HEK293 (cell line): Measurements from ENCODE around the gene ENTREP1.

Source experiments
- CTCF ChIA-PET: fragments of 350-600 bp; formaldehyde crosslinking; extraction: SDS; loops from one replicate; lab custom pipeline; 2021; ENCODE audit warnings: antibody characterized with exemption; lab: Yijun Ruan, JAX
- POLR2A ChIA-PET: fragments of 300-600 bp; formaldehyde crosslinking; extraction: SDS; loops from one replicate; lab custom pipeline; 2020; ENCODE audit warnings: antibody characterized with exemption, inconsistent platforms; lab: Yijun Ruan, JAX
- H3K27ac ChIP-seq: fragments of 200-500 bp; sonication (Bioruptor generic); 2 replicates; pipeline ENCODE4 v1.5.1; 2014; ENCODE audit warnings: low read depth, low read length, control low read depth, inconsistent platforms; ENCODE audit errors: extremely low read depth
- H3K36me3 ChIP-seq, 2 experiments: fragments of 200-500 bp in 1 of 2; sonication (Bioruptor generic) in 1 of 2; 1 replicate in 1 of 2; 2 replicates in 1 of 2; pipeline ENCODE4 v1.5.1; 2014 to 2017; ENCODE audit warnings: inconsistent platforms in 2 of 2, low read length in 2 of 2; ENCODE audit not compliant: control insufficient read depth in 2 of 2, insufficient read depth in 1 of 2
- H3K4me1 ChIP-seq: fragments of 200-500 bp; sonication (Bioruptor generic); 2 replicates; pipeline ENCODE4 v1.5.1; 2014; ENCODE audit warnings: mild to moderate bottlenecking, low read length, inconsistent platforms; ENCODE audit not compliant: control insufficient read depth, insufficient read depth
- H3K4me3 ChIP-seq: 2 replicates; pipeline ENCODE4 v1.5.1; 2011; ENCODE audit warnings: low read depth, mild to moderate bottlenecking, control low read depth, low read length, moderate library complexity
- H3K9me3 ChIP-seq: fragments of 200-500 bp; sonication (Bioruptor generic); 2 replicates; pipeline ENCODE4 v1.5.1; 2014; ENCODE audit warnings: low read depth, low read length, inconsistent platforms; ENCODE audit not compliant: control insufficient read depth, insufficient read depth
- FEZF1 ChIP-seq: fragments of 450-650 bp; formaldehyde crosslinking; IDR thresholded peaks from 2 replicates; pipeline ENCODE4 v1.5.1; 2016; ENCODE audit warnings: missing biosample characterization, missing genetic modification characterization
- GLIS1 ChIP-seq: fragments of 450-650 bp; formaldehyde crosslinking; IDR thresholded peaks from 2 replicates; pipeline ENCODE4 v1.5.1; 2016; ENCODE audit warnings: missing biosample characterization, missing genetic modification characterization
- KLF7 ChIP-seq: fragments of 450-650 bp; formaldehyde crosslinking; IDR thresholded peaks from 2 replicates; pipeline ENCODE4 v1.5.1; 2016; ENCODE audit warnings: missing biosample characterization, missing genetic modification characterization, borderline replicate concordance
- ZBTB20 ChIP-seq: fragments of 450-650 bp; formaldehyde crosslinking; IDR thresholded peaks from 2 replicates; pipeline ENCODE4 v1.5.1; 2016; ENCODE audit warnings: missing biosample characterization, missing genetic modification characterization
- ZFP3 ChIP-seq: fragments of 450-650 bp; formaldehyde crosslinking; IDR thresholded peaks from 2 replicates; pipeline ENCODE4 v1.5.1; 2016; ENCODE audit warnings: low read depth, missing biosample characterization, missing genetic modification characterization
- ZFP41 ChIP-seq: fragments of 450-650 bp; formaldehyde crosslinking; IDR thresholded peaks from 2 replicates; pipeline ENCODE4 v1.5.1; 2016; ENCODE audit warnings: missing biosample characterization, missing genetic modification characterization, borderline replicate concordance
- ZNF274 ChIP-seq, 2 experiments: fragments of 200-500 bp in 1 of 2; fragments of 450-650 bp in 1 of 2; sonication (Bioruptor generic) in 1 of 2; formaldehyde crosslinking in 1 of 2; IDR thresholded peaks; 2 replicates each; pipeline versions ENCODE4 v1.5.1 to v1.6.1; 2014 to 2016; ENCODE audit warnings: borderline replicate concordance in 1 of 2, inconsistent platforms in 1 of 2, low read length in 1 of 2, missing biosample characterization in 1 of 2, missing genetic modification characterization in 1 of 2
- ZNF280D ChIP-seq: fragments of 450-650 bp; formaldehyde crosslinking; IDR thresholded peaks from 2 replicates; pipeline ENCODE4 v1.5.1; 2016; ENCODE audit warnings: missing biosample characterization, missing genetic modification characterization
- ZNF302 ChIP-seq: fragments of 450-650 bp; formaldehyde crosslinking; IDR thresholded peaks from 2 replicates; pipeline ENCODE4 v1.5.1; 2016; ENCODE audit warnings: missing biosample characterization, missing genetic modification characterization, low read depth
- ZNF426 ChIP-seq: fragments of 450-650 bp; formaldehyde crosslinking; IDR thresholded peaks from 2 replicates; pipeline ENCODE4 v1.5.1; 2017; ENCODE audit warnings: missing biosample characterization, missing genetic modification characterization, mild to moderate bottlenecking, inconsistent platforms, moderate library complexity
- ZNF514 ChIP-seq: fragments of 450-650 bp; formaldehyde crosslinking; IDR thresholded peaks from 2 replicates; pipeline ENCODE4 v1.5.1; 2016; ENCODE audit warnings: missing biosample characterization, missing genetic modification characterization
- ZNF580 ChIP-seq: fragments of 450-650 bp; formaldehyde crosslinking; IDR thresholded peaks from 2 replicates; pipeline ENCODE4 v1.5.1; 2016; ENCODE audit warnings: missing biosample characterization, missing genetic modification characterization
- ZNF621 ChIP-seq: fragments of 450-650 bp; formaldehyde crosslinking; IDR thresholded peaks from 2 replicates; pipeline ENCODE4 v1.5.1; 2017; ENCODE audit warnings: missing biosample characterization, missing genetic modification characterization
- ZNF639 ChIP-seq: fragments of 450-650 bp; formaldehyde crosslinking; IDR thresholded peaks from 2 replicates; pipeline ENCODE4 v1.5.1; 2016; ENCODE audit warnings: missing biosample characterization, missing genetic modification characterization
- ZNF660 ChIP-seq: fragments of 450-650 bp; IDR thresholded peaks from 2 replicates; pipeline ENCODE4 v1.5.1; 2018; ENCODE audit warnings: missing biosample characterization, mild to moderate bottlenecking, missing genetic modification characterization
- ZNF701 ChIP-seq: fragments of 450-650 bp; formaldehyde crosslinking; IDR thresholded peaks from 2 replicates; pipeline ENCODE4 v1.5.1; 2016; ENCODE audit warnings: missing biosample characterization, missing genetic modification characterization
- ZNF776 ChIP-seq: fragments of 450-650 bp; formaldehyde crosslinking; IDR thresholded peaks from 2 replicates; pipeline ENCODE4 v1.5.0; 2017; ENCODE audit warnings: missing biosample characterization, missing genetic modification characterization, borderline replicate concordance
- ZNF785 ChIP-seq: fragments of 450-650 bp; formaldehyde crosslinking; IDR thresholded peaks from 2 replicates; pipeline ENCODE4 v1.5.1; 2016; ENCODE audit warnings: missing biosample characterization, missing genetic modification characterization
- TF ChIP-seq, protein P1 (sequence below): fragments of 450-650 bp; formaldehyde crosslinking; IDR thresholded peaks from 2 replicates; pipeline ENCODE4 v1.5.1; 2016; ENCODE audit warnings: missing biosample characterization, missing genetic modification characterization, borderline replicate concordance

ENTREP1 gene

DNA sequence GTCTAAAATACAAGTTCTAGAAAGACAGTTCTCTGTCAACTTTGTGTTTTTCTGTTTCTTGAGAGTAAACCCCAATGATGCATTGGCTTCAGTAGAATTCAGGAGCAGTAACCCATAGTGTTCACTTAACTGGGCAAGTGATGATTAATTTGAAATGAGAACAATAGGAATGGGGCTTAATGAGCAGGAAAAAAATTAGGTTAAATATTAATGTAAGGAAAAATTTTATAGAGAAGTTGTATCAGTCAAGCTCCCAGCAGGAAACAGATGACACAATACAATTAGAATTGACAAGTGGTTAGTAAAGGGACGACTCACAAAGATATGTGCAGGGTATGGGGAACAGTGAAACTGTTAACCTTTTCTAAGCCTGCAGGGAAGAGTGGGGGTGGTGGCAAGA is 38.2 kb downstream of the ENTREP1 start (continued):
- TF ChIP-seq ZFP41 (tag by site-specific recombination) (no peak), ZNF776 (no peak)

GRCh38 chr9:69364510-69365150 is 39.6 kb downstream of the ENTREP1 start:
- no peak overlapping the region for H3K4me3 ChIP-seq
- no peak for TF ChIP-seq FEZF1
- TF ChIP-seq ZNF280D (tag by site-specific recombination) = no peak
- no peak for TF ChIP-seq ZNF514
- no peak for TF ChIP-seq ZNF426 (tag by site-specific recombination)
- no peak for TF ChIP-seq ZNF621 (tag by site-specific recombination)
- TF ChIP-seq GLIS1 = no peak
- TF ChIP-seq ZFP3 (tag by site-specific recombination) = no peak
- ChIA-PET POLR2A (no interaction called here), CTCF (interaction anchor here (1.6 kb wide), 1 partner anchor 141 kb away, joined by 3 read pairs; no protein-coding TSS in a partner anchor)
- no peaks in the 10 kb centered on the region for H3K4me1 ChIP-seq
- no peaks in the 10 kb centered on the region for H3K36me3 ChIP-seq
- H3K27ac ChIP-seq = no peak overlapping the region
- H3K9me3 ChIP-seq = no peaks in the 10 kb centered on the region

DNA sequence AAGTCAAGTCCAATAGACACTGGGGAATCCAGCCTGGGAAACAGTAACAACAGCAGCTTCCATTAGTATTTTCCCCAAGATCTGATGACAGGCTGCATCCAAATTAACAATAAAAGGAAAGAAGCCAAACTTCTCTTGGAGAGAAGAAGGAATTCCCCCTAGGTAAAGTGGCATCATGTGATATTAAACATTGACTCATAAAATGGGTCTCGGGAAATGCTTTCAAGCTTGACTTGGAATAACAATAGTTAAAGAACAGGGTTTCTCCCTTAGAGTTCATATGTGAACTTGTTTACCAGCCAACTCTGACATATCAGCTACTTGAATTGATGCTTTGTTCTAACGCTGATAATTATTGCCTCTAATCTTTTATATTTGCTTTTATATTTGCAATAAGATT is 45.4 kb downstream of the ENTREP1 start:
- TF ChIP-seq ZBTB20 (tag by site-specific recombination) (no peak), ZNF639 (tag by site-specific recombination) (no peak), ZNF580 (no peak), ZNF274 (IDR thresholded peaks at IDR 0.05; ENCODE audit: low read length) (no peak), ZNF274 (tag by site-specific recombination; IDR thresholded peaks at IDR 0.05; ENCODE audit: borderline replicate concordance) (no peak), KLF7 (tag by site-specific recombination) (no peak), ZNF302 (tag by site-specific recombination) (no peak), ZNF785 (tag by site-specific recombination) (no peak), ZNF701 (no peak), ZNF660 (tag by site-specific recombination) (no peak)
- TF ChIP-seq, protein P1, sequence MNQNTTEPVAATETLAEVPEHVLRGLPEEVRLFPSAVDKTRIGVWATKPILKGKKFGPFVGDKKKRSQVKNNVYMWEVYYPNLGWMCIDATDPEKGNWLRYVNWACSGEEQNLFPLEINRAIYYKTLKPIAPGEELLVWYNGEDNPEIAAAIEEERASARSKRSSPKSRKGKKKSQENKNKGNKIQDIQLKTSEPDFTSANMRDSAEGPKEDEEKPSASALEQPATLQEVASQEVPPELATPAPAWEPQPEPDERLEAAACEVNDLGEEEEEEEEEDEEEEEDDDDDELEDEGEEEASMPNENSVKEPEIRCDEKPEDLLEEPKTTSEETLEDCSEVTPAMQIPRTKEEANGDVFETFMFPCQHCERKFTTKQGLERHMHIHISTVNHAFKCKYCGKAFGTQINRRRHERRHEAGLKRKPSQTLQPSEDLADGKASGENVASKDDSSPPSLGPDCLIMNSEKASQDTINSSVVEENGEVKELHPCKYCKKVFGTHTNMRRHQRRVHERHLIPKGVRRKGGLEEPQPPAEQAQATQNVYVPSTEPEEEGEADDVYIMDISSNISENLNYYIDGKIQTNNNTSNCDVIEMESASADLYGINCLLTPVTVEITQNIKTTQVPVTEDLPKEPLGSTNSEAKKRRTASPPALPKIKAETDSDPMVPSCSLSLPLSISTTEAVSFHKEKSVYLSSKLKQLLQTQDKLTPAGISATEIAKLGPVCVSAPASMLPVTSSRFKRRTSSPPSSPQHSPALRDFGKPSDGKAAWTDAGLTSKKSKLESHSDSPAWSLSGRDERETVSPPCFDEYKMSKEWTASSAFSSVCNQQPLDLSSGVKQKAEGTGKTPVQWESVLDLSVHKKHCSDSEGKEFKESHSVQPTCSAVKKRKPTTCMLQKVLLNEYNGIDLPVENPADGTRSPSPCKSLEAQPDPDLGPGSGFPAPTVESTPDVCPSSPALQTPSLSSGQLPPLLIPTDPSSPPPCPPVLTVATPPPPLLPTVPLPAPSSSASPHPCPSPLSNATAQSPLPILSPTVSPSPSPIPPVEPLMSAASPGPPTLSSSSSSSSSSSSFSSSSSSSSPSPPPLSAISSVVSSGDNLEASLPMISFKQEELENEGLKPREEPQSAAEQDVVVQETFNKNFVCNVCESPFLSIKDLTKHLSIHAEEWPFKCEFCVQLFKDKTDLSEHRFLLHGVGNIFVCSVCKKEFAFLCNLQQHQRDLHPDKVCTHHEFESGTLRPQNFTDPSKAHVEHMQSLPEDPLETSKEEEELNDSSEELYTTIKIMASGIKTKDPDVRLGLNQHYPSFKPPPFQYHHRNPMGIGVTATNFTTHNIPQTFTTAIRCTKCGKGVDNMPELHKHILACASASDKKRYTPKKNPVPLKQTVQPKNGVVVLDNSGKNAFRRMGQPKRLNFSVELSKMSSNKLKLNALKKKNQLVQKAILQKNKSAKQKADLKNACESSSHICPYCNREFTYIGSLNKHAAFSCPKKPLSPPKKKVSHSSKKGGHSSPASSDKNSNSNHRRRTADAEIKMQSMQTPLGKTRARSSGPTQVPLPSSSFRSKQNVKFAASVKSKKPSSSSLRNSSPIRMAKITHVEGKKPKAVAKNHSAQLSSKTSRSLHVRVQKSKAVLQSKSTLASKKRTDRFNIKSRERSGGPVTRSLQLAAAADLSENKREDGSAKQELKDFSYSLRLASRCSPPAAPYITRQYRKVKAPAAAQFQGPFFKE = no peak
- TF ChIP-seq, all 188 proteins: peak for 0
- no peaks in the 10 kb centered on the region for H3K9me3 ChIP-seq
- no peak overlapping the region for H3K27ac ChIP-seq
- H3K36me3 ChIP-seq = no peaks in the 10 kb centered on the region
- ChIA-PET POLR2A (no interaction called here), CTCF (interaction anchor here (0.6 to 0.8 kb wide), 3 partner anchors 8 to 327 kb away, joined by 3 to 6 read pairs (median 3); no protein-coding TSS in a partner anchor)
- no peaks in the 10 kb centered on the region for H3K4me1 ChIP-seq
- H3K4me3 ChIP-seq = no peak overlapping the region
